ENCODE measurements around the gene EDEM1. TPM values are rescaled to one million over a fixed set of nuclear protein-coding genes. Genes with fewer than 3 reads are reported as not detected.

EDEM1 gene
- total and polyA plus RNA-seq, 10 of the 15 experiments (the other 5 are each of a cell fraction or from before 2014, with no cell fraction given), result 18.9 to 138 (median 57.5) TPM

DNA sequence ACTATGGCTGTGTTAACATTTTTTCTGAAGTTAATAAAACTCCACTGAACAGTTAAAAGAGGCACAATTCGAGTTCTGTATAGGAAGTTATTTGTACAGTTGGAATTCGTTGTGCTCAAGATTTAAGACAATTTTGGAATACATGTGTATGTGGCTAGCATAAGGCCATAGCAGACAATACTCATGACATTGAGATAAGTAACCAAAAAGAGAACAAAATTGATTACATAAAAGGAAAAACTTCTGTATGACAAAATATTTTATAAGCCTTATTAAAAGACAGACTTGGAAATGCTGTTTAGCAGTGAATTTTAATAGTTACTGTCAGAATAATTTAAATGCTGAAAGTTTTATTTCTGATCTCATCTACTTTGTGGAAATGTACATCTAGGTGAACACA lies 17.7 kb upstream of the EDEM1 start:
- POLR2A ChIA-PET, result no interaction called here
- 58% methylated on average over 2 of the region's 2 CpGs for WGBS (ENCODE audit: insufficient coverage, insufficient replicate concordance, low lambda C conversion rate, missing lambda C conversion rate)
- BruUV-seq (replicated peaks), result no TSS peak
- RAD21 ChIA-PET (ENCODE audit: unreplicated experiment), result no interaction called here
- CTCF ChIA-PET, result interaction anchor here (1.6 kb wide), 1 partner anchor 31 kb away, joined by 4 read pairs; no protein-coding TSS in a partner anchor
- no peaks in the 10 kb centered on the region for H4K20me1 ChIP-seq (ENCODE audit: control insufficient read depth, insufficient read depth)
- H3K27me3 ChIP-seq (replicated peaks in 1 of 2; ENCODE audit: control insufficient read depth in 2 of 2, insufficient read depth in 2 of 2, low read length in 1 of 2), result no peaks in the 10 kb centered on the region
- peaks cover 0 to 9% of the 10 kb centered on the region in 2 experiments; a peak in 3 of 4 replicates for H3K36me3 ChIP-seq (ENCODE audit: control insufficient read depth in 2 of 2, insufficient read depth in 2 of 2, low read length in 1 of 2)
- in situ Hi-C loops (cut with MboI), result no loop called here
- no peak overlapping the region for H3K9ac ChIP-seq (ENCODE audit: control insufficient read depth, insufficient read depth, low read length)
- DNase-seq (ENCODE audit: low read depth, low spot score) (no peak), FAIRE-seq (no peak), ATAC-seq (no peak)
- TF ChIP-seq HDAC2 (IDR thresholded peaks at IDR 0.05), result no peak
- intact Hi-C loops (cut with micrococcal nuclease; ENCODE audit: unreplicated experiment), result no loop called here
- no peak overlapping the region for H3K4me2 ChIP-seq (ENCODE audit: control insufficient read depth, insufficient read depth)
- no peaks in the 10 kb centered on the region for H3K9me3 ChIP-seq (replicated peaks; ENCODE audit: control insufficient read depth, insufficient read depth, low read length)
- SMC1A ChIA-PET (ENCODE audit: uncharacterized antibody, unreplicated experiment), result no interaction called here
- H3K4me3 ChIP-seq, result no peak overlapping the region
- H3K79me2 ChIP-seq (ENCODE audit: control insufficient read depth, insufficient read depth, low read length), result peaks cover 53% of the 10 kb centered on the region
- H3K4me1 ChIP-seq (ENCODE audit: control insufficient read depth, insufficient read depth, low read length), result peaks cover 7% of the 10 kb centered on the region; the same call in 1 of the 2 replicates
- no peak overlapping the region for H3K27ac ChIP-seq (ENCODE audit: control insufficient read depth, insufficient read depth)
- H2AFZ ChIP-seq (ENCODE audit: control insufficient read depth, low read depth, low read length), result no peak overlapping the region

DNA sequence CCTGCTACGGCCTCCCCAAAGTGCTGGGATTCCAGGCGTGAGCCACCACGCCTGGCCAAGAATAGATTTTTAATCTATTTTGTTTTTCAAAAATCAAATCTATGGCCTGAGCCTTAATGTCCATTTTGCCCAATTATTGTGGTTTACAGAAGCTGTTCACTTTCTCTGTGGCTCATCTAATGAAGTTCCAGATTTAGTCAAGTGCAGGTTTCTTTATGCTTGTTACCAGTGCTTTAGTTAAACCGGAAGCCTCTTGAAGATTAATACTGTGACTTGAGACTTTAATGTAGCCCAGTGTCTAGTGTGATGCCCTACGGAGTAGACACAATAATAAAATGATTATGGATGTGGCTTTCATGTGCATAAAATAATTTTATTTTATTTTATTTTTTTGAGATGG lies 16.5 kb upstream of the EDEM1 start:
- 25% methylated on average over 5 of the region's 5 CpGs for WGBS (ENCODE audit: insufficient coverage, insufficient replicate concordance, low lambda C conversion rate, missing lambda C conversion rate)
- CTCF ChIA-PET, result no interaction called here
- FAIRE-seq (no peak), DNase-seq (ENCODE audit: low read depth, low spot score) (no peak), ATAC-seq (peak; percentile 91)
- H3K9ac ChIP-seq (ENCODE audit: control insufficient read depth, insufficient read depth, low read length), result no peak overlapping the region
- SMC1A ChIA-PET (ENCODE audit: uncharacterized antibody, unreplicated experiment), result interaction anchor here (1.9 to 2.4 kb wide), 2 partner anchors 10 kb away, joined by 8 to 14 read pairs; no protein-coding TSS in a partner anchor
- RAD21 ChIA-PET (ENCODE audit: unreplicated experiment), result no interaction called here
- no TSS peak for BruUV-seq (replicated peaks)
- H3K79me2 ChIP-seq (ENCODE audit: control insufficient read depth, insufficient read depth, low read length), result peaks cover 43% of the 10 kb centered on the region
- H4K20me1 ChIP-seq (ENCODE audit: control insufficient read depth, insufficient read depth), result no peaks in the 10 kb centered on the region
- in situ Hi-C loops (cut with MboI) (no loop called here), intact Hi-C loops (cut with micrococcal nuclease; ENCODE audit: unreplicated experiment) (no loop called here)
- no peaks in the 10 kb centered on the region for H3K9me3 ChIP-seq (replicated peaks; ENCODE audit: control insufficient read depth, insufficient read depth, low read length)
- peaks cover 2 to 18% of the 10 kb centered on the region in 2 experiments; a peak in 3 of 4 replicates for H3K36me3 ChIP-seq (ENCODE audit: control insufficient read depth in 2 of 2, insufficient read depth in 2 of 2, low read length in 1 of 2)
- no peak overlapping the region for H3K4me2 ChIP-seq (ENCODE audit: control insufficient read depth, insufficient read depth)
- no peak overlapping the region for H2AFZ ChIP-seq (ENCODE audit: control insufficient read depth, low read depth, low read length)
- POLR2A ChIA-PET, result interaction anchor here (1.7 to 3.3 kb wide), 2 partner anchors 10 to 13 kb away, joined by 5 to 13 read pairs; no protein-coding TSS in a partner anchor
- no peak overlapping the region for H3K4me3 ChIP-seq
- peak overlapping the region; percentile 10; the same call in 1 of the 2 replicates for H3K27ac ChIP-seq (ENCODE audit: control insufficient read depth, insufficient read depth)
- no peaks in the 10 kb centered on the region for H3K27me3 ChIP-seq (replicated peaks in 1 of 2; ENCODE audit: control insufficient read depth in 2 of 2, insufficient read depth in 2 of 2, low read length in 1 of 2)
- H3K4me1 ChIP-seq (ENCODE audit: control insufficient read depth, insufficient read depth, low read length), result peaks cover 7% of the 10 kb centered on the region; the same call in 1 of the 2 replicates
- TF ChIP-seq BCL11A (IDR thresholded peaks at IDR 0.05; ENCODE audit: low read depth, low read length), result no peak
- TF ChIP-seq, protein P1, sequence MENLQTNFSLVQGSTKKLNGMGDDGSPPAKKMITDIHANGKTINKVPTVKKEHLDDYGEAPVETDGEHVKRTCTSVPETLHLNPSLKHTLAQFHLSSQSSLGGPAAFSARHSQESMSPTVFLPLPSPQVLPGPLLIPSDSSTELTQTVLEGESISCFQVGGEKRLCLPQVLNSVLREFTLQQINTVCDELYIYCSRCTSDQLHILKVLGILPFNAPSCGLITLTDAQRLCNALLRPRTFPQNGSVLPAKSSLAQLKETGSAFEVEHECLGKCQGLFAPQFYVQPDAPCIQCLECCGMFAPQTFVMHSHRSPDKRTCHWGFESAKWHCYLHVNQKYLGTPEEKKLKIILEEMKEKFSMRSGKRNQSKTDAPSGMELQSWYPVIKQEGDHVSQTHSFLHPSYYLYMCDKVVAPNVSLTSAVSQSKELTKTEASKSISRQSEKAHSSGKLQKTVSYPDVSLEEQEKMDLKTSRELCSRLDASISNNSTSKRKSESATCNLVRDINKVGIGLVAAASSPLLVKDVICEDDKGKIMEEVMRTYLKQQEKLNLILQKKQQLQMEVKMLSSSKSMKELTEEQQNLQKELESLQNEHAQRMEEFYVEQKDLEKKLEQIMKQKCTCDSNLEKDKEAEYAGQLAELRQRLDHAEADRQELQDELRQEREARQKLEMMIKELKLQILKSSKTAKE (IDR thresholded peaks at IDR 0.05; ENCODE audit: low read depth, poor library complexity, severe bottlenecking), result peak; percentile 53
- TF ChIP-seq, protein P2, sequence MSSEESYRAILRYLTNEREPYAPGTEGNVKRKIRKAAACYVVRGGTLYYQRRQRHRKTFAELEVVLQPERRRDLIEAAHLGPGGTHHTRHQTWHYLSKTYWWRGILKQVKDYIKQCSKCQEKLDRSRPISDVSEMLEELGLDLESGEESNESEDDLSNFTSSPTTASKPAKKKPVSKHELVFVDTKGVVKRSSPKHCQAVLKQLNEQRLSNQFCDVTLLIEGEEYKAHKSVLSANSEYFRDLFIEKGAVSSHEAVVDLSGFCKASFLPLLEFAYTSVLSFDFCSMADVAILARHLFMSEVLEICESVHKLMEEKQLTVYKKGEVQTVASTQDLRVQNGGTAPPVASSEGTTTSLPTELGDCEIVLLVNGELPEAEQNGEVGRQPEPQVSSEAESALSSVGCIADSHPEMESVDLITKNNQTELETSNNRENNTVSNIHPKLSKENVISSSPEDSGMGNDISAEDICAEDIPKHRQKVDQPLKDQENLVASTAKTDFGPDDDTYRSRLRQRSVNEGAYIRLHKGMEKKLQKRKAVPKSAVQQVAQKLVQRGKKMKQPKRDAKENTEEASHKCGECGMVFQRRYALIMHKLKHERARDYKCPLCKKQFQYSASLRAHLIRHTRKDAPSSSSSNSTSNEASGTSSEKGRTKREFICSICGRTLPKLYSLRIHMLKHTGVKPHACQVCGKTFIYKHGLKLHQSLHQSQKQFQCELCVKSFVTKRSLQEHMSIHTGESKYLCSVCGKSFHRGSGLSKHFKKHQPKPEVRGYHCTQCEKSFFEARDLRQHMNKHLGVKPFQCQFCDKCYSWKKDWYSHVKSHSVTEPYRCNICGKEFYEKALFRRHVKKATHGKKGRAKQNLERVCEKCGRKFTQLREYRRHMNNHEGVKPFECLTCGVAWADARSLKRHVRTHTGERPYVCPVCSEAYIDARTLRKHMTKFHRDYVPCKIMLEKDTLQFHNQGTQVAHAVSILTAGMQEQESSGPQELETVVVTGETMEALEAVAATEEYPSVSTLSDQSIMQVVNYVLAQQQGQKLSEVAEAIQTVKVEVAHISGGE (CRISPR knock-in tag; IDR thresholded peaks at IDR 0.05), result no peak
- TF ChIP-seq RB1 (IDR thresholded peaks at IDR 0.05; ENCODE audit: borderline replicate concordance), result no peak
- peak; percentile 33; the same call in 1 of the 2 replicates for TF ChIP-seq MTA2 (IDR thresholded peaks at IDR 0.05; ENCODE audit: low read depth)
- no peak for TF ChIP-seq MYC (IDR thresholded peaks at IDR 0.05; ENCODE audit: insufficient read depth, insufficient read length, insufficient replicate concordance, low read length, severe bottlenecking)

Measured in GM12878 (cell line).